NT2/D1 (cell line): ENCODE measurements around the gene LSAMP.
"Not testable (repeated sequence)": the region's sequence is repeated elsewhere in the genome, so short reads cannot be mapped to it uniquely, and the experiment has no call there.

Source experiments
- DNase-seq: peaks from one replicate; pipeline ENCODE4 v3.0.0-alpha.2; 2011; ENCODE audit warnings: low read depth, low spot score
- H3K27me3 ChIP-seq: 2 replicates; pipeline ENCODE4 v1.6.0; 2011; ENCODE audit warnings: mild to moderate bottlenecking; ENCODE audit not compliant: insufficient read length, insufficient read depth
- H3K36me3 ChIP-seq: 2 replicates; pipeline ENCODE4 v1.6.1; 2011; ENCODE audit warnings: mild to moderate bottlenecking, low read length, mixed read lengths; ENCODE audit not compliant: insufficient read depth, insufficient read length
- H3K4me1 ChIP-seq: 2 replicates; pipeline ENCODE4 v1.5.1; 2011; ENCODE audit not compliant: insufficient read depth, insufficient read length
- H3K4me3 ChIP-seq: 2 replicates; pipeline ENCODE4 v1.5.1; 2011; ENCODE audit warnings: low read depth; ENCODE audit not compliant: insufficient read length
- H3K9ac ChIP-seq: 2 replicates; pipeline ENCODE4 v1.6.0; 2011; ENCODE audit warnings: low read depth; ENCODE audit not compliant: insufficient read length
- H3K9me3 ChIP-seq: 2 replicates; pipeline ENCODE4 v1.5.1; 2011; ENCODE audit warnings: mild to moderate bottlenecking, low read length; ENCODE audit not compliant: insufficient read depth
- SUZ12 ChIP-seq: IDR thresholded peaks from 2 replicates; pipeline ENCODE4 v1.6.1; 2011; ENCODE audit not compliant: insufficient read length, insufficient read depth; ENCODE audit errors: extremely low read depth
- YY1 ChIP-seq: IDR thresholded peaks from 2 replicates; pipeline ENCODE4 v1.6.1; 2011; ENCODE audit not compliant: insufficient read length, insufficient read depth
- ZNF274 ChIP-seq: IDR thresholded peaks from 2 replicates; pipeline ENCODE4 v1.6.1; 2011; ENCODE audit warnings: mild to moderate bottlenecking, low read depth, low read length

Gene LSAMP

DNA sequence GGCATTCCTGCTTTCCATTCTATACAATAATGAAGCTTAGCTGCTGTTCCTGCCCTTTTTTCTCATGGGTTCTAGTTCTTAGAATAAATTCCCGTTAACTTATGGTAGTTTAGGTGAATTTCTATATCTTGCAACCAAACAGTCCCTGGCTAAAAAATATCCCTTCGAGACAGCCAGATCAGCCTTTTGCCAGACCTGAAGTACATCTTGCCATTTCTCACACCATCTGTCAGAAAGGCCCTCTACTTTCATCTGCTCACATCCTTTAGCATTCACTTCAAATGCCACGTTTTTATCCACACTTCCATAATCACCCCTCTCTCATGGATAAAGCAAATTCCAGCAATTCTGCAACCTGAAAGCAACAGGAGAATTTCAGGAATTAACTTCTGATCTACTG is 676.6 kb downstream of the LSAMP start:
- no peak for DNase-seq
- H3K4me3 ChIP-seq, result no peak overlapping the region
- no peak overlapping the region for H3K9ac ChIP-seq
- no peaks in the 10 kb centered on the region for H3K4me1 ChIP-seq
- H3K36me3 ChIP-seq, result no peaks in the 10 kb centered on the region
- H3K9me3 ChIP-seq, result no peaks in the 10 kb centered on the region
- no peaks in the 10 kb centered on the region for H3K27me3 ChIP-seq
- TF ChIP-seq ZNF274, result no peak
- no peak for TF ChIP-seq YY1
- no peak for TF ChIP-seq SUZ12

DNA sequence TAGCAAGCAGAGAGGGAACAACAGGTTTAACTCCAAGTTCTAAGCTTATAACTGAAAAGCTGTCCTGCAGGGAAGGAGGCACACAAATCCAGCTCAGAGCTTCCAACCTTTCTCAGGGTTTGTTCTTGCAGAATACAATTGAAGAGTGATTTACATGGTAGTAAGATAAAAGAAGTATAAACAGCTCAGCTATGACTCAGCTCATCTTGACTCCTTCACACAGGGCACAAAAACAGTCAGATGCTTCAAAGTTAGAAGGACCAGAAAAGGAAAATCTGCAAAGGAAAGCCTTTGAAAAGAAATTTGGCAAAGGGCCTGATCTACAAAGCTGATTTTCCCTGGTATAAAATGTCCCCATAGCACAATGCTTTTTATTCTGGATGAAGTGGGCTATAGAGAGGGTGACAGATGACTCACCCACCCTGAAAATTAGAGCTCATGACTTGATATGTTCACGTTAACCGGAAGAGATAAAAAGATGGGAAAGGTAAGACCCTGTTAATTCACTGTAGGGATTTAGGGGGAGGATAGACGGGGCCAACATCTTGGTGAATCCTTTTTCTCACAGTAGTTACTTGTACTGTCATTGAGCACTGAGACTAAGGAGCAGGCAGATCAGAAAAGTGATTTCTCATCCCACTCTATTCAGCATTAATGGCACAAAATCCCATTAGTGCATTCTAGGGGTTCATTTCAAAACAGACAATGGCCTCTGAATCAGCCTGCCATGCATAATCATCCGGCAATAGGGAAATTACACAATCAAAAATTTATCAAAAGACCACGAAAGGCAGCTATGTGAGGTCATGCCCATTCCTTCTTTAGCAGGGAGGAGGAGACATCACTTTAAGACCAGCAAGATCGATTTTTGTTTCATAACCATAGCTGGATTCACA is 678.5 kb downstream of the LSAMP start:
- Histone ChIP-seq H3K4me1 (no peaks in the 10 kb centered on the region), H3K9ac (no peak overlapping the region), H3K9me3 (no peaks in the 10 kb centered on the region), H3K27me3 (no peaks in the 10 kb centered on the region), H3K36me3 (no peaks in the 10 kb centered on the region), H3K4me3 (no peak overlapping the region)
- peak; percentile 42 for DNase-seq
- TF ChIP-seq ZNF274, result no peak
- TF ChIP-seq SUZ12, result no peak
- TF ChIP-seq YY1, result no peak

DNA sequence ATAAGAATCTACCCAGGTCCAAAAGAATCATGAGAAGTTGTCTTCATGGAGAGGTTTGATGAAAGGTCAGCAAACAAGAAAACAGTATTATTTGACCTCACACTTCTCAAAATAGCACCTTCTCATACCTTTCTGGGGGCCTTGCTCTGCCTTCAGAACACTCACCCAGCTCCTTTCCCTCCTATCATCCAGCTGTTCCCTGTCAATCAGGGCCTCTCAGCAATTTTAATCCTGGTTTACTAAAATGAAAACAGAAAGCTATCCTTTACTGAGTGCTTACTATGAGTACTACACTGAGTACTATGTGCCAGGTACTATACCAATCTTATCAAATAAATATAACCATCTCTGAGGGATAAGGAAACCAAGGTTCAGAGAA is 683.4 kb downstream of the LSAMP start:
- H3K4me1 ChIP-seq, result no peaks in the 10 kb centered on the region
- H3K4me3 ChIP-seq, result no peak overlapping the region

GRCh38 chr3:115760716-115761115 is 684.6 kb downstream of the LSAMP start:
- no peaks in the 10 kb centered on the region for H3K4me1 ChIP-seq
- no peak overlapping the region for H3K9ac ChIP-seq
- H3K27me3 ChIP-seq, result no peaks in the 10 kb centered on the region
- H3K9me3 ChIP-seq, result no peaks in the 10 kb centered on the region
- TF ChIP-seq YY1, result no peak
- TF ChIP-seq ZNF274, result no peak
- TF ChIP-seq SUZ12, result no peak
- DNase-seq, result no peak
- no peak overlapping the region for H3K4me3 ChIP-seq
- H3K36me3 ChIP-seq, result no peaks in the 10 kb centered on the region

More for the DNA sequence above, 683.4 kb downstream of the LSAMP start:
- no peaks in the 10 kb centered on the region for H3K36me3 ChIP-seq
- no peaks in the 10 kb centered on the region for H3K9me3 ChIP-seq
- no peak for DNase-seq
- no peaks in the 10 kb centered on the region for H3K27me3 ChIP-seq
- no peak overlapping the region for H3K9ac ChIP-seq
- TF ChIP-seq SUZ12, result no peak
- TF ChIP-seq YY1, result no peak
- no peak for TF ChIP-seq ZNF274

DNA sequence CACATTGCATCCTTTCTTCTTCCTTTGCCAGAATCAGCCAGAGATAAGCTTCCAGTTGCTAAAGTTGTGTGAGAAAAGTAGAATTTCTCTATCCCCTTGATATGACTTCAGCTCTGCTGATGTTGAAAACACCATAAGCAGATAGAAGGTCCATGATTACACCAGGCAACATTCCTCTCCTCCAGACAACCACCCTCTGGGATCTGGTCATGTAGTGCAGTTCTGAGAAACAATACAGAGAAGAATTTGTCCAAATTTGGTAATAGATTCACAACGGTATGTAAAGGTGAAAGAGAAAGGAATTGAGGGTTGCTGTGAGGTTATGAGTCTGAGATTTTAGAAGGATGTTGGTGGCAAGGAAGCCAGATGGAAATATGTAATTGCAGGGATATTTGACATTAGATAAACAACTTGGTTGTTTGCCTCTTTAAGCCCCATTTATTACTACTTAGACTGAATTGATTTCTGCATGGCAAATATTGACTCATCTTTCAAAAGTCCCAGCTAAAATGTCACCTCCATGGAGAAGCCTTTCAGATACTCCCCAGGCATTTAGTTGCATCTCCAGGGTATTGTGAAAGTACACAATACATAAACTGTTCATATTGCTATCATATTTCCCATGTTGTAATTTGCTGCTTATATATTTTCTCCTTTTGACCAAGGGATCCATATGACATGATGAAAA is 687.1 kb downstream of the LSAMP start:
- TF ChIP-seq ZNF274, result no peak
- TF ChIP-seq SUZ12, result no peak
- no peak for TF ChIP-seq YY1
- no peak for DNase-seq
- Histone ChIP-seq H3K4me1 (no peaks in the 10 kb centered on the region), H3K36me3 (no peaks in the 10 kb centered on the region), H3K9me3 (no peaks in the 10 kb centered on the region), H3K4me3 (no peak overlapping the region), H3K9ac (no peak overlapping the region), H3K27me3 (no peaks in the 10 kb centered on the region)

- H3K9ac ChIP-seq, H3K4me3 ChIP-seq, H3K27me3 ChIP-seq, H3K9me3 ChIP-seq, H3K4me1 ChIP-seq, H3K36me3 ChIP-seq, DNase-seq: not testable (repeated sequence)
Measured at GRCh38 chr3:115752978-115753377, 692.3 kb downstream of the LSAMP start.
